Stimulated activated CD4-positive, alpha-beta T cell treated with anti-CD3 and anti-CD28 coated beads, Interleukin-4, amount 100 ng/mL, for 48 hours (primary cell): ENCODE measurements around the gene MED20.

Experiments
- DNase-seq, 2 donors: peaks; one replicate each; pipeline ENCODE4 v3.0.0-alpha.2; 2020; ENCODE audit warnings: low read depth in 2 of 2

The MED20 gene

DNA sequence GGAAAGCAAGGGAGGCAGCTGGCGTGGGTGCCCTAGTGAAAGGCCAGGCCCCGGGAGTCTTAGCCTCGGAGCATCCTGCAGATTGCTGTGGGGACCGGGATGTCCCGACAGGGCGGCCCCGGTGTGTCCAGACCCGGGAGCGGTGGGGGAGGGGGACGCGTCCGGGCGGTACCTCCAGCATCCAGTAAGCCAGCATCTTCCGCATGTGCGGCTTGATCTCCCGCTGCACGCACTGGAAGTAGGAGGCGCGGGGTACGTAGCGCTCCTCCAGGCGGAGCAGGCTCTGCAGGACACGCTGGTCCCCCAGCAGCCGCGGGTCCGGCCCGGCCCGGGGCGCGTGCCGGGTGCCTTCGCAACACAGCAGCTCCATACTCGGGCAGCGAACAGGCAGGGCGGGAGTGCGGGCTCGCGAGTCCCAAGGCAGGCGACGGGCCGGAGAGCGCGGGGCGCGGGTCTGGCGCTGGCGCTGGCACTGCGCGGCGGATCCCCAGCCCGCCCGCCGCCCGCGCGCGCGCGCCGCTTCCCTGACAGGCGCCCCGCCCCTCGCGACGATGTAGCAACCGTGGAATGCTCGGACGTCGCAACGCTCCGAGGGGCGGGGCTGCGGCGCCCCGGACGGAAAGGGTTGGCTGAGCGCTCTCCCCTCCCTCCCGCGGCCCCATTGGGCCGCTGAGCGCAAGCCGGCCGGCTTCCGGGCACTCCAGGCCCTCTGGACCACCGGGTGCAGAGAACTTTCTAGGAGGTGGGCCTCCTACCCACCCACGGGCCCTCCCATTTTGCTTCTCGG, 20.5 kb upstream of the MED20 start, which contains the start of gene CCND3:
Gene CCND3, minus strand, starts transcription at position 529 of the 787 bp plus-strand sequence. Its CDS starts 159 bp downstream, at position 370.
- DNase-seq = peak; percentile 88 to 94

DNA sequence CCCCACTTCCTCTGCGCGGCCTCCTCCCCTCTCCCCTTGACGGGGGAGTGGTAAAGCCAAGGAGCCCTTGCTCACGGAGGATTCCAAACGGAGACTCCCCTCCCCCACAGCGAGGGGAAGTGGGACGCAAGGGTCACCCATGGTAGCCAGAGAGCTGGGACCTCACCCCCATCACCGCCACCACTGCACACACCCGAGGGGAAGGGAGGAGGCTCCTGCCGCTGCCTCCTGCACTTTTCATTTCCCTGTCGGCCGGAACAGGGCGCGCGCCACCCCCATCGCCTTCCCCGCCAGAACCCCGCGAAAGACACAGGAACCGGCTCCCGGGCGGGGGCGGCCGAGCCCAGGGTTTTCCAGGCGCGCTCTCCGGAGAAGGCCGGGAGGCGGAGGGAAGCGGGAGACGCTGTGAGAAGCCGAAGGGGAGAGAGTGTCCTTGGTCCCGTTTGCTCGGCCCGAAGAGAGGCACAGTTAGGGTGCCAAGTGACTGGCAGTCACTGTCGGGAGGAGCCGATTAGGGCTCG, 19.9 kb upstream of the MED20 start:
- DNase-seq = peak in 1 of 2 donors; percentile 49

DNA sequence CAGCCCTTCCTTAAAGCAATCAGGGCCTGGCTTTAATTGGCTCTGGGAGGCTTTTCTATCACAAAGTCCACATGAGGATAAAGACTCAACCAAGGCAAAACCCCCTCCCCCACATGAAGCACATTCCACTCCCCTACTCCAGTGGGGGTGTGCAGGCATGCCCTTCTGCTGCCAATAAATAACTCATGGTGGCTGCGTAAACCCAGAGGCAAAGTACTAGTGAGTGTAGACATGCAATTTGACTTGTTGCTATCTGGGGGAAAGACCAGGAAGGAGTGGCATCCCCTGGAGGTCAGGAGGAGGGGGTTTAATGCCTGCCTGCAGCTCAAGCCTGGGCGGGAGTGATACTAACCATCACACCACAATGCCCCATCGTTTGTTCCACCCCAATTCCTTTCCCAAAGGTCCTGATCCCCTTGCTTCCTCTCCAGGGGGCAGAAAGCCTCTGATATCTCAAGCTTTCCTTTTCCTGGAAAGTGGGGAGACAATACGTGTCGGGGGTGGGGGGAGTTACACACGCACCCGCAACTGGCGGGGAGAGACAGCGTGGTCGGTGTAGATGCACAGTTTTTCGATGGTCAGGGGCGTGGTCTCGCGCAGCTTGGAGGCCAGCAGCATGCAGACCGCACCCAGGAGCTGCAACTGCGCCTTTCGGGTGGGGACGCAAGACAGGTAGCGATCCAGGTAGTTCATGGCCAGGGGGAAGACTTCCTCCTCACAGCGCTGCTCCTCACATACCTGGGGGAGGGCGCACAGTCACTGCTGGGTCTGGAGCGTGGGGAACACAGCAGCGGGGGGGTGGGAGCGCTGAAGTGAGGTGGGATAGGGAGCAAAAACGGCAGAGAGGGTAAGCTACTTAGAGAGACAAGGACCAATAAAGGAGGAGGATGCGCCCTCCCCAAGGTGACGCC, 19.2 kb upstream of the MED20 start:
- DNase-seq = peak in 1 of 2 donors; percentile 33

DNA sequence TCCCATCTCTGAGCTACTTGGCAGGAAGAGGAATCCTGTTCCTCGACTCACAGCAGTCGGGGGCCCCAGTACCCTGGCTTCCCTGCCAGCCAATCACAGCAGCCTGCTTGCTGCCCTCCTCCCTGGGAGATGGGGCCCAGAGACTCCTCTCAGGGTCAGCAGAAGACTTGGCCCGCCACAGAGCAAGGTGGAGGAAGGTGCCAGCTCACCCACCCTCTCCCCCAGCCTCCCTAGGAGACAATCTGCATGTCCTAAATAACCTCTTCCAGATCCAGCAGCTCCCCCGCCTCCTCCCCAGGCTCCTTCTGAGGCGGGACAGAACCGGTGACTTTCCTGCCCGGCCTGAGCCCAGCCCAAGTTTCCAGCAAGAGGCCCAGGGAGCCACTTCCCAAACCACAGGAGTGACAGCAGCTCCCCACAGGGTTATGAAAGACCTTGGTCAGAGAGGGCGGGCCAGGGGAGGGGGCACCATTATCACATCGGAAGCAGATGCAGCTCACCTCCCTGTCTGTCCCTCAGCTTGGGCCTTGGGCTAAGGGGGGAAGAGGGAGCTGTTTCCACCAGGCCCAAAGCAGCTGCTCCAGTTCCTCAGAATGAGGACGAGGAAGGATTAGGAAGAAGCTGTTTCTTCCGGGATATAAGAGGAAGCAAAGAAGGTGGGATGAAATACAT, 18.4 kb upstream of the MED20 start:
- peak in 1 of 2 donors; percentile 36 for DNase-seq

DNA sequence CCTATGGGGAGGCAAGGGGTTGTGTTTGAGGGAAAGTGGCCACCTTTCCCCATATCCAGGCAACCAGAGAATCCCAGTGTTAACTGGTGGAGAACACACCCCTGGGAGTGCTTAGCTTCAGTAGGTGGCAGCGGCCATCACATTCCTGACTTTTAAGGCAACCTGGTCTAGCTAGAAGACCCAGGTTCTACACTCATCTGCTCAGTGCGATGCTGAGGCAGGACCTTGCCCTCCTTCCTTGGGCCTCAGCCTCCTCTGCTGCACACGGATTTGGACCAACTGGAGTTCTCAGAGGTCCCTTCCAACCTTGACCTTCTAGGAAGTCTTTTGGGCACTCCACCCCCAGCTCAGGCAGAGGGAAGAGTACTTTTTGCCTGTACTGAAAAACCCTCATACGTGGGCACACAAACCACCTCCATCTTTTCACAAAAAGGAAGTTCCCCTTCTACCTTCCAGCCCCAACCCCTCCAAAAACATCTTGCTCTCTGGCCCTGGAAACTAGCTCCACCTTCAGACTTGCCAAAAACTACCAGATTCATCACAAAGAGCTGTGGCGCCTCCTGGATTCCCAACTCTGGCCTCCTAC, 17.7 kb upstream of the MED20 start:
- no peak for DNase-seq

DNA sequence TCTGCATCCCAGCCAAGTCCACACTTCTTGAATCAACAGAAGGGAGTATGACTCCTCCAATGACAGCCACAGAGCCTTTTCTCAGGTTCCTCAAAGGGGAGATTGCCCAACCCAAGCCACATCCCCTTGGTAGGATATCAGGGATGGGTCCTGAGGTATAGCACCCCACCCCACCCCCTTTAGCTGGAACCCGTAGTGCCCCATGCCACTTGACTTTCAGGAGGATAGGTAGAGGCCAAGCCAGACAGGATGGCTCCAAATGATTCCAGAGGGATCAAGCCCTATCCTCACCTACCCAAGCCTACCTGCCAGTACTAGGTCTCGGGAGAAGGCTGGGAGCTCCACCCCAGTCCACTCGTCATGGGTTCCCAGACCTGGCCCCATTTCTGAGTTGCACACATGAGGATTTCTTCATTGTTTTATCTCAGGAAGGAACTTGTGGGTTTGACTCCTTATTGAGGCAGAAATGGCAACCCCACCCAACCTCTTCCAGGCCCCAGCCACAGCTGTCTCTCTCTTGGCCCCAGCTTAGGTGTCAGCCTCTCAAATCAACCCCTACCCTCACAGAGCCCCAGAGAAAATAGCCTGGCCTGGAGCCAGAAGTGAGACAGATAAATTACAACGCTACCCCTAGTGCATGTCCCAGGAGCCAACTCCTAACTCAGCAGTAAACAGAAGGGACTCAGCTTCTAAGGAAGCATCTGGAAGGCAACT, 17.1 kb upstream of the MED20 start:
- no peak for DNase-seq

DNA sequence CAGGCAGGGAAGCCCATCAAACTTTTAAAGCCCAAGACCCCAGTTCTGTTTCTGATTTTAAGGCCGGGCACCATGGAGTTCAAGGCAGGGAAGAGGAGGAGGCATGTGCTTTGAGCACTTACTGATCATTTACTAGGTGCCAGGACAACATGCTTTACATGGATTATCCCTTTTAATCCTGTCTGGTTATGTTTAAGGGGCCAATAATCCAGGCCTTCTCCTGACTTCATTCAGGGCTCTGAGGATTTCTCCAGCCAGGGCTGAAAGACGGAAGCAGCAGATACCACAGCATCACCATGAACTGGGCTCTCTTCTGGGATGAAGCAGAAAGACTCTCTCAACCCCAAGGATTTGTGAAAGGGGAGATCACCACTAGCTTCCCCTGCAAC, 16.5 kb upstream of the MED20 start:
- no peak for DNase-seq

DNA sequence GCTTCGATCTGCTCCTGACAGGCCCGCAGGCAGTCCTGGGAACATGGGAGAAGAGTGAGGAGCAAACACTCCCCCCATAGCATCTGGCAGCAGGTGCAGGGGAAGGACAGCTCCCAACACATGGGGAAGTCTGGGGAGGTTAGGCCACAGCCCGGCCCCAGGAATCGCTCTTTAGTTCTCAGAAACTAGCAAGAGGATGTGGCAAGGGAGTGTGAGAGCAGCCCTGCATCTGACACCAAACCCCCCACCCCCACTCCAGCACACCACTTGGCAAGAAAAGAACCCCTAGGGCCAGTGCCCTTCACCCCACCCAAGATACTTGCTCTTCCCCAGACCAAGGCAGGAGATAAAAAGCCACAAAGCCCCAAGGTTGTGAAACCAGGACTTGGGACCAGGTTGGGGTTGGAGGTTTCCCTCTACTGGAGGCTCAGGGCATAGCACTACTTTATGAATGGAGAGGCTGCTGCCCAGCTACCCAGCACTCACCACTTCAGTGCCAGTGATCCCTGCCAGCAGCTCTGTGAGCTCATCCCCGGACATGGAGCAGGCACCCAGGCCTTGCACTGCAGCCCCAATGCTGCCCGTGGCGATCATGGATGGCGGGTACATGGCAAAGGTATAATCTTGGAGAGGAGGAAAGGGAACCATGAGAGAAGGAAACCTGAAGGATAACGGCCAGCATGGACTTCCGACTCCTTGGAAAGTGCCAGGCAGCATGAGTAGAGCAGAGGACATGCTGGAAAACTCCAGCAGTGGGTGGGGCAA, 15.3 kb upstream of the MED20 start:
- peak; percentile 44 to 69 for DNase-seq

DNA sequence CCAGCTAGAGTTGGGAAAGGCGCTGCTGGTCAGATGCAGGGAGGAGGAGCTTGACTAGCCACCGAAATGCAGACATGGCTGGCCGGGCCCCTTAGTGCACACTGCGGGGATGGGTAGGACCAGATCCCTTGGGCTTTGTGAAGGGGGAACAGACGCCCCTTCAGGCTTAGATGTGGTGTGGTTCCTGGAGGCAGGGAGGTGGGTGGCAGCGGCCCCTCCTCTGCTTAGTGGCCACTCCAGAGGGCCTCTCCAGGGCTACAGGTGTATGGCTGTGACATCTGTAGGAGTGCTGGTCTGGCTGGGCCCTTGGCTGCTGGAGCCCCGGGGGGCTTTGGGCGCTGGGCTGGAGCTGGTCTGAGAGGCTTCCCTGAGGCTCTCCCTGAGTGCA, 14.7 kb upstream of the MED20 start:
- DNase-seq = no peak

DNA sequence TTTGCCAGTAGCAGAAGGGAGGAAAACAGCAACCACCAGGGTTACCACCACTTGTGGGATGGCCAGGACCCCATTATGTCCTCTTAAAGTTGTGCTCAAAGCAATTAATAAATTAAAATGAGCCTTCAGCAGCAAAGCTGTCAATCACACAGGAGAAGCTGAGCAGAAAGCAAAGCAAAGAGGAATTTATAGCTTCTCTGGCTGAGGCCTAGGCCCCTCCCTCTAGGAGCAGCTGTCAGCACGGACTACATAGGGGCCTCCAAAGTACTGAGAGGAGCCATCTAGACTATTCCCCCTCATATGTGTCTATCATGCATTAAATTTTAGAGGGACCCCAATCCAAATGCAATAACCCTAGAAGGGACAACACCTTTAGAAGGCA, 14.2 kb upstream of the MED20 start:
- no peak for DNase-seq

DNA sequence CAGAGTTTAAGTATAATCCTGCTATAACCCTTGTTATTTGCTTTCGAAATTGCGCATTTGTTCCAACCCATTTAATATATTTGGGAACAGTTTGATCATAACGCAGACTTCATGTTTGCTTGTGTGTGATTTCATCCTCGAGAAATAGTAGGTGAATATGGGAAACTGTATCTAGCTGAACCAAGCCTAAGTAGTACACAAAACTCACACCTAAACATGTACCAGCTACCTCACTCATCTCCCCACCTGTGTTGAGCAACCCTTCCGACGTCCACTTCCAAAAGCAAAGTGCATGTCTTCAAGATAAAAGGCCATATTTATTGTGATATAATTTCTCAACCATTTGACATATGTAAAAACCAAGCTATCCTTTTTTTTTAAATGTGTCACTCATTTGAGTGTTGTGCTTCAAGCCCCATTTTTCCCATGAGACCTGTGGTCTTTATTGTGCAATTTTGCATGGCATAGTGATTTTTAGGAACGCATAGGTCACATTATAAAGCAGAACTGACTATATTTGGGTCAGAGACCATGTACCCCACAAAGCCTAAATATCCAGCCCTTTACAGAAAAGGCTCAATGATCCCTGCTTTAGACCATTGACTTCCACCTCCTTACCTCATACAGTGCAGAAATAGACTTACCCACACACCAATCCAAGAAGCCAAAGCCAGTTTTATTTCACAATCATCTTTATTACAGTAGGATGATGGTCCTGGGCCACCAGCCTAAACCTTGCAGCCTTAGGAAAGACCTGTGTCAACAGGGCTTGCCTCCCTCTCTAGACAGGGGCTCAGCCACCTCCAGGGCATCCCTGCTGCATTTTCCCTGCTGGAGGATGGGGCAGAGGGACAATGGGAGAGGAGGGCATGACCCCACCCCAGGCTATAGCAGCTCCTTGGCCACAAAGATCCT, 13.6 kb upstream of the MED20 start:
- no peak for DNase-seq

DNA sequence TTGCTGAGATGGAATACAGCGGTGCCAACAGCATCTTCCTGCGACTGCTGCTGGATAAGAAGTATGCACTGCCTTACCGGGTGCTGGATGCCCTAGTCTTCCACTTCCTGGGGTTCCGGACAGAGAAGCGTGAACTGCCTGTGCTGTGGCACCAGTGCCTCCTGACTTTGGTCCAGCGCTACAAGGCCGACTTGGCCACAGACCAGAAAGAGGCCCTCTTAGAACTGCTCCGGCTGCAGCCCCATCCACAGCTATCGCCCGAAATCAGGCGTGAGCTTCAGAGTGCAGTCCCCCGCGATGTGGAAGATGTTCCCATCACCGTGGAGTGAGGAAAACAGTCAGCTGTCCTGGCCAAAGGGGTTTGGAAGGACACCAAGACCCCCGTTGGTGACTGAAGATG, 11.4 kb upstream of the MED20 start:
- DNase-seq = no peak

DNA sequence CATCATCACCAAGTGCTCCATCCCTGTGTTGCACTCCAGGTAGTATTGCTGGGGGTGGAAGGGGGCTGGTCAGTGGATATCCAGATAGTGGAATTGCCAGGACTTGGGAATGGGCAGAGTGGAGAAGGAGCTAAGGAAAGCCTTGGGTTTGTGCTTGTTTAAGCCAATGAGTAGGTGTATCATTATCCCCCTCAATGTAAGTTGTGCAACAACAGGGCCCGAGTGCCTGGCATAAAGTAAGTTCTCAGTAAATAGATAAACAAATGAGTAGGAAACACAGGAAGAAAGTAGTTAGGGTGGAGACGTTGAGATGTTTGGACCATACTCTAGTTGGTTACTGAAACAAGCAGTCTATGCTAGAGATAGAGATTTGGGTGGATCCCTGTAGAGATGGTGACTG, 10.9 kb upstream of the MED20 start:
- DNase-seq = no peak

DNA sequence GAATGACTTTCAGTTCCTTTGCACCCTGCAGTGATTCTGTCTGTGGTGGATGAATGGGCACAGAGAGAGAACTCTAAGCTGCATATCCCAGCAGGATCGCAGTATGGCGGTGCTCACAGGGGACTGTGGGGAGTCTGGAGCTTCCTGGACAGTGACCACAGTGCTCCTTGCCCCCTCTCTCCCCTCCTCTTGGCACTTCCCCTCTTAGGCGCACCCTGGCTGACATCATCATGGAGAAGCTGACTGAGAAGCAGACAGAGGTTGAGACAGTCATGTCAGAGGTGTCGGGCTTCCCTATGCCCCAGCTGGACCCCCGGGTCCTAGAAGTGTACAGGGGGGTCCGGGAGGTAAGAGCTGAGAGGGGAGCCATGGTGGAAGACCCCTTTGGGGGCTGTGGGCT, 9.0 kb upstream of the MED20 start:
- DNase-seq = no peak

DNA sequence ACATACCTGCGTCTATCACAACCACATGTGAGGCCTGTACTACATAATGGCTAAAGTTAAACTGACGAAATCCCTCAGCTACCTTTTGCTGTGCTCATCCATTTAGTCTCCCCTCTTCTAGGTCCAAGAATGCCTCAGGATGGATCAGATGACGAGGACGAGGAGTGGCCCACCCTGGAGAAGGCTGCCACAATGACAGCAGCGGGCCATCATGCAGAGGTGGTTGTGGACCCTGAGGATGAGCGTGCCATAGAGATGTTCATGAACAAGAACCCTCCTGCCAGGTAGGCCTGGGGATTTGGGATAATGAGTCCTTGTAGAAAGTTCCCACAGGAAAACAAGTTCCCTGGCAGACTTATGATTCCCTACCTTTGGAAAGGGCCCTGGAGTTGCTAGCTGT, 6.3 kb upstream of the MED20 start:
- no peak for DNase-seq

DNA sequence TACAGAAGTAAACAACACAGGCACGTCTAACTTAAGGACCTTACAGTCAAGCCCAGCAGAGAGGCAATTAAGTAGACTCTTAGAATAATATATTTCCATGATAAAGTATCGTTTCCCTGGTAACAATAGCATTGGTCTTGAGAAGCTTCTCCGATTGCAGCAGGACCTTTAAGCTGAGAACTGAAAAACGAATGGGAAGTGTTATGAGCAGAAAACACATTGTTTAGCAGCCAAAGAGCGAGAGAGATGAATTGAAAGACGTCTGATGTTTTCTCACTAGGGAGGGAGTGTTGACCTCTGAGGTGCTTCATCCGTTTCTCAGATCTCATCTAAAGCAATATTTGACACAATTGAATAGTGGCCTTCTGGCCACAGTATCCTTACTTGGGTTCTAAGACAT, 1.2 kb upstream of the MED20 start:
- no peak for DNase-seq

DNA sequence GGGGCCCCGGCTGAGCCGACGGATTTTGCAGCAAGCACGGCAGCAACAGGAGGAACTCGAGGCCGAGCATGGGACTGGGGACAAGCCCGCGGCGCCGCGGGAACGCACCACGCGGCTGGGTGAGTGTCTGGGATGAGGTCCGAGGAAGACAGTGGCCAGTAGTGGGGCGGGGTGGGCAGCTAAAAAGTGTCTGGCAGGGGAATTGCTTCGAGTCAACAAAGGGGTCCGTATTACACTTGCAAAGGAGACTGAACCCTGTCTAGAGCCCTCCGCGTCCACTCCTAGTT, 716 bp upstream of the MED20 start:
- no peak for DNase-seq

DNA sequence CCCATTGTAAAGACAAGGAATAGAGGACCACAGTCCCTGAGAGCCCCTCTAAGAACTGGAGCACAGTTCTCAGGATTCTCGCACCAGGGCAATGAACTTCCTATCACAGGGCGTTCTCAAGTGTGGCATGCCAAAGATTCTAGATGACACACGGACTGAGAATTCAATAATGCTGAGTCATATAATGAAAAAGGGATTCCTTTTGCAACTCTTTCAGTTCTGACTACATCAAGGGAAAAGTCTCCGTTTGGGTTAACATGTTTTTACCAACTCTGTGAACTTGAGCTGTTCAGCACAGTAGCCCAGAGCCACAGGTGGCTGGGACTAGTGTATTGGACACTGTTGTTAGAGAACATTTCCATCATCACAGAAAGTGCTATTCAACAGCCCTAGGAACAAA, 3.4 kb downstream of the MED20 start:
- DNase-seq = no peak

DNA sequence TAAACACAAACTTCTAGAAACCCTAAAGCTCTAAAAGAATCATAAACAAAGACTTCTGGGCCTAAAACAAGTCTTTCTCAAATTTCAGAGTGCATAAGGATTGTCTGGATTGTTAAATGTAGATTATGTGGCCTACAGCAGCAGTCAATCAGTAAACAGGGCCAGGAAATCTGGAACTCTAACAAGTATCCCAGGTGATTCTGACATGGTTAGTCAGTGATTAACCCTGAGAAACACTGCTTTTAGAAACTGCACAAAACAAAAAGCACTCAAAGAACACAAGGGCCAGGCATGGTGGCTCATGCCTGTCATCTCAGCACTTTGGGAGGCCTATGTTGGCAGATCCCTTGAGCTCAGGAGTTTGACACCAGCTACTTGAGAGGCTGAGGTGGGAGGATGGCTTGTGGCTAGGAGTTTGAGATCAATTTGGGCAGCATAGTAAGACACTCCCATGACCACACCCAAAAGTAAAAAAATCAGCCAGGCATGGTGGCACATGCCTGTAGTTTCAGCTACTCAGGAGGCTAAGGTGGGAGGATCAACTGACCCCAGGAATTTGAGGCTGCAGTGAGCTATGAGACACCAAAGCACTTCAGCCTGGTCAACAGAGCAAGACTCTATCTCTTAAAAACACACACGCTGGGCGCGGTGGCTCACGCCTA, 5.9 kb downstream of the MED20 start:
- DNase-seq = no peak
